Spleen (tissue), 11 donors: ENCODE results near the gene ERCC3. TPM values are rescaled to one million over a fixed set of nuclear protein-coding genes. Genes with fewer than 3 reads are reported as not detected.

ENCODE experiments used
- DNase-seq: peaks from one replicate; pipeline ENCODE4 v3.0.0-alpha.2; 2020
- H3K27ac ChIP-seq, 8 donors: fragments of 200-600 bp; sonication (generic) in 7 of 8; 1 replicate in 4 of 8; 2 replicates in 4 of 8; pipeline versions ENCODE4 v1.5.0 to v1.8.0; 2016 to 2021; ENCODE audit warnings: inconsistent platforms in 4 of 8, mild to moderate bottlenecking in 4 of 8, moderate library complexity in 1 of 8
- H3K27me3 ChIP-seq, 7 donors: fragments of 200-600 bp; sonication (generic) in 6 of 7; replicated peaks in 1 of 7; 1 replicate in 4 of 7; 2 replicates in 3 of 7; pipeline versions ENCODE4 v1.5.0 to v1.8.0; 2016 to 2021; ENCODE audit warnings: inconsistent platforms in 3 of 7, mild to moderate bottlenecking in 1 of 7
- H3K36me3 ChIP-seq, 6 donors: fragments of 200-600 bp; sonication (generic) in 5 of 6; 1 replicate in 4 of 6; 2 replicates in 2 of 6; pipeline versions ENCODE4 v1.5.0 to v1.8.0; 2016 to 2021; ENCODE audit warnings: inconsistent platforms in 2 of 6
- H3K4me1 ChIP-seq, 6 donors: fragments of 200-600 bp; sonication (generic) in 5 of 6; 1 replicate in 3 of 6; 2 replicates in 3 of 6; pipeline versions ENCODE4 v1.5.0 to v1.8.0; 2016 to 2021; ENCODE audit warnings: inconsistent platforms in 3 of 6
- H3K4me3 ChIP-seq, 8 donors: fragments of 200-600 bp; sonication (generic) in 7 of 8; 1 replicate in 4 of 8; 2 replicates in 4 of 8; pipeline versions ENCODE4 v1.5.0 to v1.8.0; 2016 to 2021; ENCODE audit warnings: inconsistent platforms in 4 of 8, mild to moderate bottlenecking in 4 of 8, moderate library complexity in 2 of 8
- H3K9me3 ChIP-seq, 8 donors: fragments of 200-600 bp; sonication (generic) in 7 of 8; 1 replicate in 4 of 8; 2 replicates in 4 of 8; pipeline versions ENCODE4 v1.5.0 to v1.8.0; 2016 to 2021; ENCODE audit warnings: inconsistent platforms in 4 of 8
- POLR2A ChIP-seq, 3 donors: fragments of 450-650 bp; IDR thresholded peaks; one replicate each; pipeline ENCODE4 v1.5.1; 2017; ENCODE audit warnings: antibody characterized with exemption in 3 of 3, mild to moderate bottlenecking in 1 of 3
- POLR2AphosphoS5 ChIP-seq, 3 donors: sonication (generic); formaldehyde crosslinking; IDR thresholded peaks; one replicate each; pipeline ENCODE4 v1.5.1; 2017; ENCODE audit warnings: antibody characterized with exemption in 3 of 3
- WGBS, 5 donors: extraction: QIAGEN DNeasy Blood & Tissue Kit in 3 of 5; methylation state at CpG; one replicate each; pipeline versions ENCODE4 v1.1.5 to v1.1.7; 2013 to 2018; 5-methylcytosine and 5-hydroxymethylcytosine counted together
- intact Hi-C: fragments of 100-400 bp; cut with DNase I; formaldehyde crosslinking; loops from one replicate; pipeline ENCODE4 v1.15.0; 2023; ENCODE audit warnings: low total_unique reads
- polyA plus RNA-seq, 3 donors: library from polyadenylated mRNA; stranded (reverse); fragments of 200-250 nt; gene quantifications; one replicate each; pipeline ENCODE4 v1.2.1, GENCODE V29; 2013
- total RNA-seq, 7 donors: library from RNA; depleted of rRNA in 3 of 7; stranded (reverse); fragments of >200 nt in 3 of 7; fragmentation: NEBNext Ultra II Directional in 4 of 7; extraction: Animal tissue kit (Norgen Biotek cat#: 25700) in 4 of 7; gene quantifications; one replicate each; pipeline versions ENCODE4 v1.1.0 to v1.2.1, GENCODE V29; 2016 to 2021
- TF ChIP-seq, protein P1 (sequence below), 11 experiments: fragments of 200-600 bp in 7 of 11; fragments of 450-650 bp in 4 of 11; sonication (generic) in 4 of 11; IDR thresholded peaks in 8 of 11; conservative IDR thresholded peaks in 3 of 11; 1 replicate in 7 of 11; 2 replicates in 4 of 11; pipeline versions ENCODE4 v1.4.0 to v1.8.0; 2016 to 2021; ENCODE audit warnings: antibody characterized with exemption in 11 of 11, inconsistent platforms in 4 of 11, mild to moderate bottlenecking in 1 of 11
- donor health status: healthy with polysubstance abuse.
- donor health status: DM: no; HTN: no; CAD: no; lungs with moderate emphysema.
- donor health status: DM: no; HTN: no; CAD: no.
- donor health status: Bipolar disorder and iron deficiency.
- donor health status: healthy.
- donor health status: DM: no; HTN: no; CAD: no.
- donor health status: DM: yes; HTN: yes; CAD: no.

Gene ERCC3
- total and polyA plus RNA-seq, 10 donors, result 23.5 to 65.1 (median 52.0) TPM

DNA sequence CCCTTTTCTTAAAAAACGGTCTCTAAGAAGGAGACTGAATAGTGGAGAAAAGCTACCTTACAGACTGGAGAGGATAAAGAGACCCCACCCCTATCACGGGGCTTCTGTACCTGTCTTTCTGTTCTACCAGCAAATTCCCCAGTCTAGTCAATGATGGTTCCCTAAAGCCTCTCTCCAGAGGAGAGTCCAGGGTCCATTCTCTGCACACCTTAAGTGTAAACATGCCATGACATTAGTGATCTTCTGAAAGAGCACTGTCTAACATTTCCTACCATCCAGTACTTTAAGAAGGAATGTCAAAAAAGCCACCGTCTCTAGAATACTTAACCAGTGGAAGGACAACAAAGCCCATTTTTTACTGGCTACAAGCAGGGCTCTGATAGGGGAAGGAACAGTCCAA, 17.0 kb upstream of the ERCC3 start:
- Histone ChIP-seq H3K36me3 (peaks cover 0 to 100% (median 86%) of the 10 kb centered on the region in 6 donors), H3K9me3 (no peaks in the 10 kb centered on the region), H3K27me3 (no peaks in the 10 kb centered on the region), H3K27ac (no peak overlapping the region), H3K4me3 (no peak overlapping the region), H3K4me1 (peaks cover 0 to 24% (median 5%) of the 10 kb centered on the region in 6 donors)
- intact Hi-C loops, result no loop called here
- 90 to 99% (median 92%) methylated on average over 3 of the region's 3 CpGs for WGBS, 5 donors
- TF ChIP-seq, protein P1, sequence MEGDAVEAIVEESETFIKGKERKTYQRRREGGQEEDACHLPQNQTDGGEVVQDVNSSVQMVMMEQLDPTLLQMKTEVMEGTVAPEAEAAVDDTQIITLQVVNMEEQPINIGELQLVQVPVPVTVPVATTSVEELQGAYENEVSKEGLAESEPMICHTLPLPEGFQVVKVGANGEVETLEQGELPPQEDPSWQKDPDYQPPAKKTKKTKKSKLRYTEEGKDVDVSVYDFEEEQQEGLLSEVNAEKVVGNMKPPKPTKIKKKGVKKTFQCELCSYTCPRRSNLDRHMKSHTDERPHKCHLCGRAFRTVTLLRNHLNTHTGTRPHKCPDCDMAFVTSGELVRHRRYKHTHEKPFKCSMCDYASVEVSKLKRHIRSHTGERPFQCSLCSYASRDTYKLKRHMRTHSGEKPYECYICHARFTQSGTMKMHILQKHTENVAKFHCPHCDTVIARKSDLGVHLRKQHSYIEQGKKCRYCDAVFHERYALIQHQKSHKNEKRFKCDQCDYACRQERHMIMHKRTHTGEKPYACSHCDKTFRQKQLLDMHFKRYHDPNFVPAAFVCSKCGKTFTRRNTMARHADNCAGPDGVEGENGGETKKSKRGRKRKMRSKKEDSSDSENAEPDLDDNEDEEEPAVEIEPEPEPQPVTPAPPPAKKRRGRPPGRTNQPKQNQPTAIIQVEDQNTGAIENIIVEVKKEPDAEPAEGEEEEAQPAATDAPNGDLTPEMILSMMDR (IDR thresholded peaks at IDR 0.05 in 8 of 11, conservative IDR thresholded peaks at IDR 0.05 in 3 of 11), result no peak
- TF ChIP-seq POLR2A (IDR thresholded peaks at IDR 0.05) (no peak), POLR2AphosphoS5 (IDR thresholded peaks at IDR 0.05) (no peak)
- DNase-seq, result no peak

DNA sequence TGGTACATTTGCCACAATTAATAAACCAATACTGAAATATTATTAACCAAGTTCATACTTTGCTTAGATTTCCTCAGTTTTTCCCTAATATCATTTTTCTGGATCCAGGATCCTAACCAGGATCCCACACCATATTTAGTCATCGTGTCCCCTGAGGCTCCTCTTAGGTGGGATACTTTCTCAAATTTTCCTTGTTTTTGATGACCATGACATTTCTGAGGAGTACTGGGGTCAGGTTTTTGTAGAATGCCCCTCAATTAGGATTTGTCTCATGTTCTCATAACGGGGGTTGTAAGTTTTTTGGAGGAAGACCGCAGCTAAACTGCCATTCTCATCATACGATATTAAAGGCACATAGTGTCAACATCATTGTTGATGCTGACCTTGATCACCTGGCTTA, 15.5 kb upstream of the ERCC3 start:
- Histone ChIP-seq H3K27ac (no peak overlapping the region), H3K36me3 (peaks cover 0 to 100% (median 75%) of the 10 kb centered on the region in 6 donors), H3K9me3 (no peaks in the 10 kb centered on the region), H3K4me3 (no peak overlapping the region), H3K27me3 (no peaks in the 10 kb centered on the region), H3K4me1 (peaks cover 0 to 34% (median 8%) of the 10 kb centered on the region in 6 donors)
- TF ChIP-seq, protein P1 (IDR thresholded peaks at IDR 0.05 in 8 of 11, conservative IDR thresholded peaks at IDR 0.05 in 3 of 11), result no peak
- TF ChIP-seq POLR2AphosphoS5 (IDR thresholded peaks at IDR 0.05), result no peak
- TF ChIP-seq POLR2A (IDR thresholded peaks at IDR 0.05), result no peak
- no peak for DNase-seq
- 94 to 98% (median 95%) methylated on average over 4 of the region's 4 CpGs for WGBS, 5 donors
- intact Hi-C loops, result no loop called here

DNA sequence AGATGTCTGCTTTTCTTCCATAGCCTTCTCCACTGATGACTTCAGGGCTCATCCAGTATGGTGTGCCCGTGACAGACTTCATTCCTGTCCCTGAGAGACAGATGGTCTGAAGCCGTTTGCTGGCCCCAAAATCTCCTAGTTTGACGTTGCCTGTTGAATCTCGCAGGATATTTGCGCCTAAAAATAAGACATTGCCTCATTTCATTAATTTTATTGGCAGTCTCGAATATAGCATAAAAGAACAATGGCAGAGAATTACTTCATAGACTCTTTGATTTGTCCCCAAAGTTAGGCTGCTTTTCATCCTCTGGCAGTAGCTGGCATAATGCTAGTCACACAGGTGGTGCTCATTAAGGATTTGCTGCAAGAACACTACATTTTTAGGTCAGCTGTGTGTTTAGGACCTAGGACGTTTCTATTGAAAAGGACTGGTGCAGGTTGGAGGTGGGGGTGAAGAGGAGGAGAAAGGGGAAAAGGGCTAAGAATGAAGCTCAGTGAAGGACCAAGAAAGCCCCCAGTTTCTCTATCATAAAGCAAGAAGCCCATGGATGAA, 14.7 kb upstream of the ERCC3 start:
- no peak for TF ChIP-seq POLR2A (IDR thresholded peaks at IDR 0.05)
- TF ChIP-seq POLR2AphosphoS5 (IDR thresholded peaks at IDR 0.05), result no peak
- TF ChIP-seq, protein P1 (IDR thresholded peaks at IDR 0.05 in 8 of 11, conservative IDR thresholded peaks at IDR 0.05 in 3 of 11), result no peak

DNA sequence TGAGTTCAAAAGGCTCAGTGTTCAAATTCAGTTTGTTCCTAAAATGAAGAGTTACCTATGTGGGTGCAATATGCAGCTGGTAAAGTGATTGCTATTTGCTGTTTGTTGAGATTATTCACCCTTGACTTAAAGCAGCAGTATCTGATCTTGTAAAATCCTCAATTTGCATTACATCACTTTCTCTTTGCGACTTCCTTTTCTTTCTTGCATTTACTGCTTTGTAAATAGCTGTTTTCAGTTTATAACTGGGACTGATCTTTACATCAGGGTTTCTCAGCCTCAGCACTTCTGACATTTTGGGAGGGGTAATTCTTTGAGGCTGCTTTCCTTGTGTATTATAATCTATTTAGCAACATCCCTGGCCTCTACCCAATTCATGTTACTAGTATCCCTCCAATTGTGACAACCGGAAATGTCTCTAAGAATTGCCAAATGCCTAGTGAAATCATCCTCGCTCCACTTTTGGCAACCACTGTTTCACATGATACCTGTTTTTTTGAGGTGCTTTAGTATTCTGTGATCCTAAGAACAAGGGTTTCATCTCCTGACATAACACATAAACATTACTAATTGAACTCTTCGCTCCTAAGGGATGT, 12.1 kb upstream of the ERCC3 start:
- peak overlapping the region in 1 of 8 donors; percentile 1 for H3K4me3 ChIP-seq
- H3K27ac ChIP-seq, result peak overlapping the region in 6 of 8 donors; percentile 19 to 74 (median 56)
- intact Hi-C loops, result no loop called here
- H3K4me1 ChIP-seq, result peaks cover 0 to 22% (median 0%) of the 10 kb centered on the region in 6 donors
- no peaks in the 10 kb centered on the region for H3K27me3 ChIP-seq
- 65 to 90% (median 76%) methylated on average over 4 of the region's 4 CpGs for whole genome bisulfite sequencing, 5 donors
- no peaks in the 10 kb centered on the region for H3K9me3 ChIP-seq
- TF ChIP-seq POLR2AphosphoS5 (IDR thresholded peaks at IDR 0.05), result peak in 1 of 3 donors; percentile 17
- TF ChIP-seq, protein P1 (IDR thresholded peaks at IDR 0.05 in 8 of 11, conservative IDR thresholded peaks at IDR 0.05 in 3 of 11), result no peak
- no peak for DNase-seq
- H3K36me3 ChIP-seq, result peaks cover 0 to 70% (median 43%) of the 10 kb centered on the region in 6 donors

More for the DNA sequence above, 14.7 kb upstream of the ERCC3 start:
- intact Hi-C loops, result no loop called here
- H3K36me3 ChIP-seq, result peaks cover 0 to 96% (median 67%) of the 10 kb centered on the region in 6 donors
- no peak for DNase-seq
- H3K27me3 ChIP-seq, result no peaks in the 10 kb centered on the region
- peaks cover 0 to 29% (median 5%) of the 10 kb centered on the region in 6 donors for H3K4me1 ChIP-seq
- WGBS, 5 donors, result 92 to 95% (median 95%) methylated on average over 7 of the region's 7 CpGs
- no peaks in the 10 kb centered on the region for H3K9me3 ChIP-seq
- H3K4me3 ChIP-seq, result no peak overlapping the region
- no peak overlapping the region for H3K27ac ChIP-seq
